ENCODE results near the gene NLRP5.

DNA sequence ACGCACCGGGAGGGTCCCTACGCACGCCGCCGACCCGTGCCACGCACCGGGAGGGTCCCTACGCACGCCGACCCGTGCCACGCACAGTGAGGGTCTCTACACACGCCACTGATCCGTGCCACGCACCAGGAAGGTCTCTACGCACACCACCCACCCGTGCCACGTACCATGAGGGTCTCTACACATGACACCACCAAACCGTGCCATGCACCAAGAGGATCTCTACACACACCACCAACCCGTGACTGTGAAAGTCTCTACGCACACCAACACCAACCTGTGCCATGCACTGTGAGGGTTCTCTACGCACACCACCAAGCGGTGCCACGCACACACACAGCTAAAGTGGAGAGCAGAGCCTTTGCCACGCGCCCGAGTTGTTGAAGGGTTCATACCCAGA is 117.8 kb downstream of the NLRP5 start:
- TF ChIP-seq POLR2A (IDR thresholded peaks at IDR 0.05; ENCODE audit: low read depth, low read length) (no peak), POLR2AphosphoS5 (IDR thresholded peaks at IDR 0.05; ENCODE audit: low read depth, low read length) (no peak)

Measured in GM12892 (cell line).